Measurements from ENCODE around the gene ANKRD33B. TPM values are rescaled to one million over a fixed set of nuclear protein-coding genes. Genes with fewer than 3 reads are reported as not detected.

ANKRD33B gene
- total and polyA plus RNA-seq, 9 of the 15 experiments (the other 6 are each of a cell fraction or from before 2014, with no cell fraction given): 0.10 to 1.7 (median 0.40) TPM

GRCh38 chr5:10588779-10589447, 25.0 kb downstream of the ANKRD33B start (continued):
- TF ChIP-seq ZNF347 (CRISPR knock-in tag; IDR thresholded peaks at IDR 0.05; ENCODE audit: low read depth): no peak
- peak; percentile 98 for TF ChIP-seq CTBP1 (IDR thresholded peaks at IDR 0.05; ENCODE audit: borderline replicate concordance)
- no peak for TF ChIP-seq ZNF77 (CRISPR knock-in tag; IDR thresholded peaks at IDR 0.05)
- TF ChIP-seq HDAC1 (IDR thresholded peaks at IDR 0.05): peak; percentile 3 to 98; a peak in 2 of 4 replicates
- TF ChIP-seq SMC3 (conservative IDR thresholded peaks at IDR 0.05; ENCODE audit: insufficient read depth, low read depth, low read length): no peak
- 0 out of 4 replicates have a peak, but pooled peaks of 1 of the 2 experiments have one; percentile 33 for TF ChIP-seq SIN3A (IDR thresholded peaks at IDR 0.05; ENCODE audit: borderline replicate concordance in 2 of 2, control insufficient read depth in 1 of 2, low read depth in 2 of 2, low read length in 2 of 2)
- peak; percentile 98 for TF ChIP-seq EP300 (IDR thresholded peaks at IDR 0.05; ENCODE audit: low read length)
- no peak for TF ChIP-seq FIP1L1 (IDR thresholded peaks at IDR 0.05; ENCODE audit: low read depth, low read length, poor library complexity, severe bottlenecking)
- no peak for TF ChIP-seq ZNF232 (CRISPR knock-in tag; IDR thresholded peaks at IDR 0.05)
- TF ChIP-seq MBD2 (IDR thresholded peaks at IDR 0.05; ENCODE audit: borderline replicate concordance, low read depth): peak; percentile 88
- TF ChIP-seq TOE1 (IDR thresholded peaks at IDR 0.05; ENCODE audit: borderline replicate concordance): peak; percentile 89
- no peak for TF ChIP-seq TOE1 (CRISPR knock-in tag; IDR thresholded peaks at IDR 0.05; ENCODE audit: borderline replicate concordance, low read depth)
- TF ChIP-seq HNRNPH1 (optimal IDR thresholded peaks at IDR 0.05; ENCODE audit: low read depth, low read length): no peak
- TF ChIP-seq JUND (IDR thresholded peaks at IDR 0.05; ENCODE audit: borderline replicate concordance, low read depth, low read length): peak; percentile 84
- peak; percentile 83; the same call in 2 of the 3 replicates for TF ChIP-seq JUND (tag; IDR thresholded peaks at IDR 0.05; ENCODE audit: borderline replicate concordance, low read depth, low read length)
- no peak for TF ChIP-seq HOXB6 (CRISPR knock-in tag; IDR thresholded peaks at IDR 0.05; ENCODE audit: borderline replicate concordance)
- no peak for TF ChIP-seq PRPF4 (IDR thresholded peaks at IDR 0.05; ENCODE audit: insufficient read depth, low read depth, low read length, poor library complexity, severe bottlenecking)
- no peak for TF ChIP-seq ZBTB49 (CRISPR knock-in tag; IDR thresholded peaks at IDR 0.05; ENCODE audit: borderline replicate concordance)
- TF ChIP-seq FOSL1 (tag; conservative IDR thresholded peaks at IDR 0.05): peak; percentile 78
- TF ChIP-seq ZNF282 (CRISPR knock-in tag; IDR thresholded peaks at IDR 0.05): no peak
- TF ChIP-seq SMAD3 (CRISPR knock-in tag; conservative IDR thresholded peaks at IDR 0.05): peak; percentile 84
- TF ChIP-seq NONO (IDR thresholded peaks at IDR 0.05; ENCODE audit: low read depth in 2 of 2, low read length in 1 of 2): peak in 1 of 2 experiments; percentile 88; a peak in 2 of 4 replicates
- no peak for TF ChIP-seq KAT8 (IDR thresholded peaks at IDR 0.05; ENCODE audit: low read depth)
- TF ChIP-seq ARNT (IDR thresholded peaks at IDR 0.05): peak; percentile 93 to 98; a peak in 3 of 4 replicates
- no peak for TF ChIP-seq ASH1L (IDR thresholded peaks at IDR 0.05; ENCODE audit: borderline replicate concordance, low read depth, partially characterized antibody)
- no peak for TF ChIP-seq NELFE (IDR thresholded peaks at IDR 0.05; ENCODE audit: insufficient read depth, insufficient read length)
- TF ChIP-seq HIVEP1 (CRISPR knock-in tag; IDR thresholded peaks at IDR 0.05): no peak
- peak; percentile 94 for TF ChIP-seq NEUROD1 (IDR thresholded peaks at IDR 0.05; ENCODE audit: borderline replicate concordance, low read depth, low read length, partially characterized antibody)

Data from K562 (cell line).